GM18909 (cell line): ENCODE measurements around the gene SERPINF2.
"Not testable (repeated sequence)": the region's sequence is repeated elsewhere in the genome, so short reads cannot be mapped to it uniquely, and the experiment has no call there.

Experiments
- ATAC-seq: cut with Tn5 transposase; IDR thresholded peaks from one replicate; pipeline ENCODE4 v1.9.1; 2021; ENCODE audit warnings: mild to moderate bottlenecking; ENCODE audit not compliant: unreplicated experiment, poor library complexity

Gene SERPINF2

DNA sequence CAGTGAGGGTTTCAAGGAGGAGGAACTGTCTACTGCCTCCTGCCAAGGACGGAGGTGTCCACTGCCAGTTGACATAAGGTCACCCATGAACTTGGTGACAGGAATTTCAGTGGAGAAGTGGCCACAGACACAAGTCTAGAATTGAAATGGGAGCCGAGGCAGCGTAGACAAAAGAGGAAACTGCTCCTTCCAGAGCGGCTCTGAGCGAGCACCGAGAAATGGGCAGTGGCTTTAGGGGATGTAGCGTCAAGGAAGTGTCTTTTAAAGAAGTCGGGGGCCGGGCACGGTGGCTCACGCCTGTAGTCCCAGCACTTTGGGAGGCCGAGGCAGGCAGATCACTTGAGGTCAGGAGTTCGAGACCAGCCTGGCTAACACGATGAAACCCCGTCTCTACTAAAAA lies 16.1 kb downstream of the SERPINF2 start:
- ATAC-seq = no peak

DNA sequence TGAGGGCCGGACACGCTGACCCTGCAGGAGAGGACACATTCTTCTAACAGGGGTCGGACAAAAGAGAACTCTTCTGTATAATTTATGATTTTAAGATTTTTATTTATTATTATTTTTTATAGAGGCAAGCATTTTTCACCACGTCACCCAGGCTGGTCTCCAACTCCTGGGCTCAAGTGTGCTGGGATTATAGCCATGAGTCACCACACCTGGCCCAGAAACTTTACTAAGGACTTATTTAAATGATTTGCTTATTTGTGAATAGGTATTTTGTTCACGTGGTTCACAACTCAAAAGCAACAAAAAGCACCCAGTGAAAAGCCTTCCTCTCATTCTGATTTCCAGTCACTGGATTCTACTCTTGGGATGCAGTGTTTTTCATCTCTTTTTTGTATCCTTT lies 16.9 kb downstream of the SERPINF2 start:
- no peak for ATAC-seq

DNA sequence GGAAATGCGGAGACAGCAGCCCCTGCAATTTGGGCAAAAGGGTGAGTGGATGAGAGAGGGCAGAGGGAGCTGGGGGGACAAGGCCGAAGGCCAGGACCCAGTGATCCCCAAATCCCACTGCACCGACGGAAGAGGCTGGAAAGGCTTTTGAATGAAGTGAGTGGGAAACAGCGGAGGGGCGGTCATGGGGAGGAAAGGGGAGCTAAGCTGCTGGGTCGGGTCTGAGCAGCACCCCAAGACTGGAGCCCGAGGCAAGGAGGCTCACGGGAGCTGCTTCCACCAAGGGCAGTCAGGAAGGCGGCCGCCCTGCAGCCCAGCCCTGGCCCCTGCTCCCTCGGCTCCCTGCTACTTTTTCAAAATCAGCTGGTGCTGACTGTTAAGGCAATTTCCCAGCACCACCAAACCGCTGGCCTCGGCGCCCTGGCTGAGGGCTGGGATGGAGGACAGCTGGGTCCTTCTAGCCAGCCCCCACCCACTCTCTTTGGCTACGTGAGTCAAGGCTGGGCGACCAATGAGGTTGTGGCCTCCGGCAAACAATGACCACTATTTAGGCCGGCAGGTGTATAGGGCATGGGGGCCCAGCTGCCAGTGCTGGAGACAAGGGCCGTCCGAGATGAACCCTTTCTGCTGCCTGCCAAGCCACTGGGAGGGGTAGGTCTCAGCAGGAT lies 19.7 kb downstream of the SERPINF2 start:
- no peak for ATAC-seq

DNA sequence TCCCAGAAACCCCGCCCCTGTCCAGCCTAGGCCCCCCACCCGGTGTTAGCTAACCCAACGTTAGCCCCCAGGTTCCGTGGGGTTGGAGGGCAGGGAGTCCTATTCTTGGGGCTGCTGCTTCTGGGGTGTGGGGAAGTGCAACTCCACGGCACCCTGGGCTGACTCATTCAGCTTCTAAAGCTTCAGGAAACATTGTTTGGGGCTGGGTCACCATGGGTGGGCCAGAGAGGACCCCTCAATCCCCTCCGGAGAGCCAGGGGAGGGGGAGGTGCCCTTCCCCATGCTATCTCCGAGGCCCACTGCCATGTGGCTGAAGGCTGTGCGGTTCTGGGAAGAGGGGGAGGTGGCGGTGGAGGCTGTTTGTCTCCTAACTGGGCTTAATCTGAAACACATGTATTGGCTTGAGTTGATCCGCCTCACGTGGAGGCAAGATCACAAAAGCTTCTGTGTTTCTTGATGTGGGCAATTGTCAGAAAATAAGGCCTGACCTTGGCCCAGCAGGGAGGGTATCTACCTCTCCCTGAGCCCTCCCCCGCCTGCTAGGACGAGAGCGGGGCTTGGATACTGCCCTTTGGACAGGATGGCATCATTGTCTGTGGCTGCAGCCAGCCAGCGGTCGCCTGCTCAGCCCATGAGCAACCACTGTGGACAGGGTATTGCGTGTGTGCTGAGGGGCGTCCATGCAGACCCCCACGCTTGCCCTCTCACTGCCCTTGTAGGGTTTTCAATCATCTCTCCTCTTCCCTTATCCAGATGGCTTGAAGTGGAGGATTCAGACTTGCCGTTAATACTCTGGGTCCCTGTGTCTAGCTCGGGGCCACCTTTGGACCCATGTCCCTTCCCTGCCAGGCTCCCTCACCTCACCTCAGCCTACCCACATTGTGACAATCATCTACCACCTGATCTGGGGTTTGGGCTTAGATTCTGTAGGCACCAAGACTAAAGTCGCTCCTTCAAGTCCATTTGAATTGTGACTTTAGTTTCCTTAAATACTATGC lies 20.5 kb downstream of the SERPINF2 start:
- ATAC-seq = no peak

DNA sequence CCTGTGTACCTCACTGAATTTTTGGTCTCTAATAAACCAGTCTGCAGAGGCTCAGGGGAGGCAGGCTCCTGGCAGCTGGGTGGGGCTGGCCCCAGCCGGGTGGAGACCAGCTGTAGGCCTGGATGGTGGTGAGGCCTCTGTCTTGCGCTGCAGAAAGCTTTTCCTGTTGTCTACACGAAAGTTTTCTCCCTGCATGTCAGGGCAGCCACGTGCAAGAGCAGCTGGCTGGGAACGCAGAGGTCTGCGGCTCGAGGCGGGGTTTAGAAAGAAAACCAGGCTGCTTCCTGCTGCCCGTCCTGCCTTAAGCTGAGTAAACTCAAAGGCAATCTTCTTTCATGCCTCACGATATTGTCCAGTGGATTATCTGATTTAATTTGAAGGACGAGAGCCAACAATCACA lies 21.6 kb downstream of the SERPINF2 start:
- no peak for ATAC-seq

DNA sequence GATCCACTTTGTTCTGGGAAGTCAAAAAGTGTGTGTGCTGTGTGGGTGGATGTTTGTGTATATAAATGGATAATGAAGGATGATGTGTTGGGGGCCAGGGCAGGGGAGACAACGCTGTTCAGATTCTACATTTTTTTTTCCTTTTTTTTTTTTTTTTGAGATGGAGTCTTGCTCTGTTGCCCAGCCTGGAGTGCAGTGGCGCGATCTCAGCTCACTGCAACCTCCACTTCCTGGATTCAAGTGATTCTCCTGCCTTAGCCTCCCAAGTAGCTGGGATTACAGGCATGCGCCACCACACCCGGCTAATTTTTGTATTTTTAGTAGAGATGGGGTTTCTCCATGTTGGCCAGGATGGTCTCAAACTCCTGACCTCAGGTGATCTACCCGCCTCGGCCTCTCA lies 22.0 kb downstream of the SERPINF2 start:
- not testable (repeated sequence) for ATAC-seq

DNA sequence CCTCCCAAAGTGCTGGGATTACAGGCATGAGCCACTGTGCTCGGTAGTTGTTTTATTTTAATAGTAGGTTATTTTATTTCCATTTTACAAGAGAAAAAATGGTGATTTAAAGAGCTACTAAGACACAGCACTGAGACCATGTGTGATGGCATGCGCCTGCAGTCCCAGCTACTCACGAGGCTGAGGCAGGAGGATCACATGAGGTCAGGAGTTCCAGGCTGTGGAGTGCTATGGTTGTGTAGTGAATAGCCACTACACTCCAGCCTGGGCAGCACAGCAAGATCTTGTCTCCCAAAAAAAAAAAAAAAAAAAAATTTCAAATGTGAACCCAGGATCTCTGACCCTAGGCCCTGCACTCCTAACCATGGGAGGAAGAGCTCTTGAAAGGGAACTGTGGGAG lies 22.9 kb downstream of the SERPINF2 start:
- no peak for ATAC-seq

DNA sequence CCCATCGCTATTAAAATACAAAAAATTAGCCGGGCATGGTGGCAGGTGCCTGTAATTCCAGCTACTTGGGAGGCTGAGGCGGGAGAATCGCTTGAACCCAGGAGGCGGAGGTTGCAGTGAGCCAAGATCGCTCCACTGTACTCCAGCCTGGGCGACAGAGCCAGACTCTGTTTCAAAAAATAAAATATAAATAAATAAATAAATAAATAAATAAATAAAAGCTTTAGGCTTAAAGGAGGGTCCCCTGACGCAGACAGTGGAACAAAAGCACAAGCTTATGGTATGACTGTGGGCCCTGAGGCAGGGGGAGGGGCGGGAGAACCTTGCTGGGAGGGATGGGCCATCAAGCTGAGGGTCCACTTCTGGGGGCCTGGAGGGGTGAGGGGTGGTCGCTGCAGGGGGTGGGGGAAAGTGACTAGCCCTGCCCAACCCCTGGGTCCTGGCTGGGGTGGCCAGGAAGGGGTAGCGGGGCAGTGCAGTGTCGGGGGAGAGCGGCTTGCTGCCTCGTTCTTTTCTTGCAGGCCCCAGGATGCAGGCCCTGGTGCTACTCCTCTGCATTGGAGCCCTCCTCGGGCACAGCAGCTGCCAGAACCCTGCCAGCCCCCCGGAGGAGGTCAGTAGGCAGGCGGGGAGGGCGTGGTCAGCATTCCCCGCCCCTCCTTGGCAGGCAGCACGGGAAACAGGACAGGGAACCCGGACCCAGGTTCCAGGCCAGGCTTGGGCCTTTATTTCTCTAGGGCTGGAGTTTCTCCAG lies 23.9 kb downstream of the SERPINF2 start:
- no peak for ATAC-seq

DNA sequence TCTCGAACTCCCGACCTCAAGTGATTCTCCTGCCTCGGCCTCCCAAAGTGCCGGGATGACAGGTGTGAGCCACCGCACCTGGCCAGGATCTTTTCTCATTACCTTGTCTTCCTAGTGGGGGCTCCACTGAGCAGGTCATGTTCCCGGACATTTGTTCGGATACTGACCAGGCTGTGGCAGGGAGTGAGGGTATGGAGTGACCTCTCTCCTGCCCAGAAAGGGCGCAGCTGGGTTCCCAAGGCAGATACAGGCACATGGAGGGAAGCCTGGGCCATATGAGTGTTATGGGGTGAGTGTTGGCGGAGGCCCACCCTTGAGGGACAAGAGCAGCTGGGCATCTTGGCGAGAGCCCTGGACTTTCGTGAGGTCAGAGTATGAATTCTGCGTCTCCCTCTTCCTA lies 24.7 kb downstream of the SERPINF2 start:
- no peak for ATAC-seq

DNA sequence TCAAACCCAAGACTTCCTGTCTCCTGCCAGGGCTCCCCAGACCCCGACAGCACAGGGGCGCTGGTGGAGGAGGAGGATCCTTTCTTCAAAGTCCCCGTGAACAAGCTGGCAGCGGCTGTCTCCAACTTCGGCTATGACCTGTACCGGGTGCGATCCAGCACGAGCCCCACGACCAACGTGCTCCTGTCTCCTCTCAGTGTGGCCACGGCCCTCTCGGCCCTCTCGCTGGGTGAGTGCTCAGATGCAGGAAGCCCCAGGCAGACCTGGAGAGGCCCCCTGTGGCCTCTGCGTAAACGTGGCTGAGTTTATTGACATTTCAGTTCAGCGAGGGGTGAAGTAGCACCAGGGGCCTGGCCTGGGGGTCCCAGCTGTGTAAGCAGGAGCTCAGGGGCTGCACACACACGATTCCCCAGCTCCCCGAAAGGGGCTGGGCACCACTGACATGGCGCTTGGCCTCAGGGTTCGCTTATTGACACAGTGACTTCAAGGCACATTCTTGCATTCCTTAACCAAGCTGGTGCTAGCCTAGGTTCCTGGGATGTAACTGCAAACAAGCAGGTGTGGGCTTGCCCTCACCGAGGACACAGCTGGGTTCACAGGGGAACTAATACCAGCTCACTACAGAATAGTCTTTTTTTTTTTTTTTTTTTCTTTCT lies 27.3 kb downstream of the SERPINF2 start:
- ATAC-seq = no peak

DNA sequence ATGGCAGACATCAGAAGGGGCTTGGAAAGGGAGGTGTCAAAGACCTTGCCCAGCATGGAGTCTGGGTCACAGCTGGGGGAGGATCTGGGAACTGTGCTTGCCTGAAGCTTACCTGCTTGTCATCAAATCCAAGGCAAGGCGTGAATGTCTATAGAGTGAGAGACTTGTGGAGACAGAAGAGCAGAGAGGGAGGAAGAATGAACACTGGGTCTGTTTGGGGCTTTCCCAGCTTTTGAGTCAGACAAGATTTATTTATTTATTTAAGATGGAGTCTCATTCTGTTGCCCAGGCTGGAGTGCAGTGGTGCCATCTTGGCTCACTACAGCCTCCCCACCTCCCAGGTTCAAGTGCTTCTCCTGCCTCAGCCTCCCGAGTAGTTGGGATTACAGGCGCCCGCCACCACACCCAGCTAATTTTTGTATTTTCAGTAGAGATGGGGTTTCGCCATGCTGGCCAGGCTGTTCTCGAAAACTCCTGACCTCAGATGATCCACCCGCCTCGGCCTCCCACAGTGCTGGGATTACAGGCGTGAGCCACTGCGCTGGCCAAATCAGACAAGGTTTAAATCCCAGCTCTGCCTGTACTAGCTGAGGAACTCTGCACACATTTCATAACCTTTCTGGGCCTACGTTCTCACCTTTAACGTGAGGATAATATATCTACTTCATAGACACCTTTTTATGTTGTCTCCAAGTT lies 30.5 kb downstream of the SERPINF2 start:
- ATAC-seq = not testable (repeated sequence)

DNA sequence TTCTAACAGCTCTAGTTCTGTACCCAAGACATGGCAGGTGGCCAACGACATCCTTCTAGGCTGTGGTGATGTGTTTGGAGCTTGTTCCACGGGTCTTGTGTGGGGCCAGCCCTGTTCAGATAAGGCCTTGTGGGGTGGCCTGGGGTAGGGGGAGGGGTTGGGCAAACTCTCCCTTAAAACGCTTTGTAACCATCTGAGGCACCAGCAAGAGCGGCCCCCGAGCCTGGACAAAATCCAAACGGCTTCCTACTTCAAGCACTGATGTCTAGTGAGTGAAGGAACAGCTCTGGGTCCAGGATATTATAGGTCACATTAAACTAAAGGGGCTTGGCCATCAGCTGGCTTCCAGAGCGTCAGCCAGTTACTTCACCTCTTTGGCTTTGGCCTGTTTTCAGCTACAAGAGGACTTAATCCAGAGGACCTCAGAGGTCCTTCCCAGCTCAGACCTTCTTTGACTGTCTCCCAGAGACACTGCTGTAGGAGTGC lies 31.1 kb downstream of the SERPINF2 start:
- no peak for ATAC-seq

DNA sequence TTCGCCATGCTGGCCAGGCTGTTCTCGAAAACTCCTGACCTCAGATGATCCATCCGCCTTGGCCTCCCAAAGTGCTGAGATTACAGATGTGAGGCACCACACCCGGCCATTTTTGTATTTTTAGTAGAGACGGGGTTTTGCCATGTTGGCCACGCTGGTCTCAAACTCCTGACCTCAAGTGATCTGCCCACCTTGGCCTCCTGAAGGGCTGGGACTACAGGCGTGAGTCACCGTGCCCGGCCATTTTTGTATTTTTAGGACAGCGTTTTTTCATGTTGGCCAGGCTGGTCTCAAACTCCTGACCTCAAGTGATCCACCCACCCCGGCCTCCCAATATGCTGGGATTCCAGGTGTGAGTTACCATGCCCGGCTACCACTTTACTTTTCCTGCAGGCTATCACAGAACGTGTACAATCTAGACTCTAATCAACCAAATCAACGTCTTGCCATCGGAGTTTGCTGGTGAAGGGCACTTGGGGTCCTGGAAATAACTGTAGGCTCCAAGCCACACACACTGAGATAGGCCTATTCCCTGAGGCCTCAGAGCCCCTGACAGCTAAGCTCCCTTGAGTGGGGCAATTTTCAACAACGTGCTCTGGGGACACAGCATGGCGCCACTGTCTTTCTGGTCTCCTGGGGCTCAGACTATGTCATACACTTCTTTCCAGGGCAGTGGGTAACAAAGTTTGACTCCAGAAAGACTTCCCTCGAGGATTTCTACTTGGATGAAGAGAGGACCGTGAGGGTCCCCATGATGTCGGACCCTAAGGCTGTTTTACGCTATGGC lies 31.9 kb downstream of the SERPINF2 start:
- ATAC-seq = no peak

DNA sequence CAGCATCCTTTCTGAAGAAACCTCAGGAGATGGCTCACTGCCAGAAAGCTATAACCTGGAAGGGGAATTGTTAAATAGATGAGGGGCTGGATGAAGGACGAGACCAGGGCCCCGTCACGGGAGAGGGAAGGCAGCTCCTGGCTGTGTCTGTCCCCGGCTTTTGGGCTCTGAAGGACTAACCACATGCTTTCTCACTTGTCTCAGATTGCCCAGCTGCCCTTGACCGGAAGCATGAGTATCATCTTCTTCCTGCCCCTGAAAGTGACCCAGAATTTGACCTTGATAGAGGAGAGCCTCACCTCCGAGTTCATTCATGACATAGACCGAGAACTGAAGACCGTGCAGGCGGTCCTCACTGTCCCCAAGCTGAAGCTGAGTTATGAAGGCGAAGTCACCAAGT lies 33.7 kb downstream of the SERPINF2 start:
- no peak for ATAC-seq

DNA sequence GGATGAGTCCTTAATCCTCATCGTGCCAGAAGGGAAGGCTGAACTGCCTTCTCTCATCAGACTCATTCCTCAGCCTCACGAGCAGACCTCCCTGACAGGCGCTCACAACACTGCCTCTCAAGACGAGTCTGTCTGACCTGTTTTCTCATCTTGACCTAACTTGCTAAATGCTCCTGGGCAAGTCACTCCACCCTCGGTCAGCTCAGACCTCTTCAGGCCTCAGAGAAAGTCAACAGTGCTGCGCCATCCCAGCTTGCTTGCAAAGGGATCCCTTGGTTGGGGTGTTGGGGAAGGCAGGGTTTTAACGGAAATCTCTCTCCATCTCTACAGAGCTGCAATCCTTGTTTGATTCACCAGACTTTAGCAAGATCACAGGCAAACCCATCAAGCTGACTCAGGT lies 34.2 kb downstream of the SERPINF2 start:
- ATAC-seq = no peak

DNA sequence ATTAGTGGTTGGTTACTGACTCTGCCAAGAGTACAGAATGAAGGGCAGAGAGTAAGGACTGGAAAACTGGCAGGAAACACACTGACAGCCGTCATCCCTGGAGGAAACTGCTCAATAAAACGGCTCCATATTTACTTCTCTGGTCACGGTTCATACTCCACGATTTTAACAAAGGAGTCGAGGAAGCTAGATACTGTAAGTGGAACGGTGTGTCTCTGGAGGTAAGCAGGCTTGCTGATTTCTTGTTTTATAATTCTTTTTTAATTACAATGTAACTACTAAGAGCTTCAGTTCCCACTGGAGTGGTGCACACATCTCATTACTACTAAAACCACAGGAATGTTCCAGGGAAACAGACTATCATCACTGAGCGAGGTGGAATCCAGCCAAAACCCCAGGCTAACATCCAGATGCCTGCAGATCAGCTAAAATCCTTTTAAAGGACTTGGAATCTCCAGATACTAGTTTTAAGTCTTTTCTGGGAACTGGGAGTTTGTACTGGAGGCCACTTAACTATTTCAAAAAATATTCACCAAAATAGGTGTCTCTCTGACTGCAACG lies 37.0 kb downstream of the SERPINF2 start:
- ATAC-seq = no peak

DNA sequence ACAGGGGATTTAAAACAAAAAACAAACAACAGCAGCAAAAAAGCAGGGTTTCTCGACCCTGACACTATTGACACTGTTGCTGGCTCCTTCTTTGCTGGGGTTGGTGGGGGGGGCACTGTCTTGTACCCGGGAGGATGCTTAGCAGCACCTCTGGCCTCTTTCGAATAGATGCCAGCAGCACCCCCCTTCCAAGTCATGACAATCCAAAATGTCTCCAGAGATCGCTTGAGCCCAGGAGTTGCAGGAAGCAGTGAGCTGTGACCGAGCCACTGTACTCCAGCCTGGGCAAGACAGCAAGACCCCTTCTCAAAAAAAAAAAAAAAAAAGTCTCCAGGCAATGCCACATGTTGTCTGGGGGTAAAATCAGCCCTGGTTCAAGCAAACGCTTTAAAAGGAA lies 39.5 kb downstream of the SERPINF2 start:
- ATAC-seq = no peak

DNA sequence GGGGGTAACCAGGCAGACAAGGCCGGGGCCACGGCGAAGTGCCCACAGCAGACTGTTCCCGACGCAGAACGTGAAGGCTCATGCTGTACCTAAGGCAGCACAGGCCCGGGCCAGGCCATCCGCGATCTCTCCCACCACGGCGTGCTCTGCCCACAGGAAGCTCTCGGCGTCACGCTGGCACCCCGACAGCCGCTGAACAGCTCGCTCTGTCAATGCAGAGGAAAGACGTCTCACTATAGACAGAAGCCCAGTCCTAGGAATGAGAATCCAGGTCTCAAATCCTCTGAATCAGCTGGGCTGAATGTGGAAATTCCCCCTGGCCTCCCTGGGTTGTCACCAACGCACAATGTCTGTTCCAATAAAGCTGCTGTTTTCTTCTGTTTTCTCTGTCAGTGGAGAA lies 40.6 kb downstream of the SERPINF2 start:
- ATAC-seq = no peak
